Smooth muscle cell (in vitro differentiated cells): Measurements from ENCODE around the gene VIM. TPM values are rescaled to one million over a fixed set of nuclear protein-coding genes. Genes with fewer than 3 reads are reported as not detected.

Experiments used
- DNase-seq: peaks from one replicate; lab custom pipeline; 2025; ENCODE audit not compliant: unreplicated experiment; lab: John Stamatoyannopoulos, UW
- H2AFZ ChIP-seq: fragments of 200-600 bp; sonication (generic); 2 replicates; pipeline ENCODE4 v1.6.0; 2016; ENCODE audit warnings: antibody characterized with exemption, low read depth, mild to moderate bottlenecking
- H3F3A ChIP-seq: fragments of 200-600 bp; sonication (generic); 2 replicates; pipeline ENCODE4 v1.6.0; 2017; ENCODE audit warnings: antibody characterized with exemption, low read depth
- H3K27ac ChIP-seq: fragments of 200-600 bp; sonication (generic); 2 replicates; pipeline ENCODE4 v1.5.1; 2016; ENCODE audit warnings: low read depth, mild to moderate bottlenecking
- H3K27me3 ChIP-seq: fragments of 200-600 bp; sonication (generic); 2 replicates; pipeline ENCODE4 v1.6.1; 2016; ENCODE audit warnings: low read depth, mild to moderate bottlenecking
- H3K36me3 ChIP-seq: fragments of 200-600 bp; sonication (generic); 2 replicates; pipeline ENCODE4 v1.5.1; 2016; ENCODE audit warnings: low read depth
- H3K4me1 ChIP-seq: fragments of 200-600 bp; sonication (generic); 2 replicates; pipeline ENCODE4 v1.5.1; 2016; ENCODE audit warnings: low read depth
- H3K4me2 ChIP-seq: fragments of 200-600 bp; sonication (generic); 2 replicates; pipeline ENCODE4 v1.6.0; 2016; ENCODE audit warnings: mild to moderate bottlenecking
- H3K4me3 ChIP-seq: fragments of 200-600 bp; sonication (generic); 2 replicates; pipeline ENCODE4 v1.5.1; 2016; ENCODE audit warnings: mild to moderate bottlenecking
- H3K79me2 ChIP-seq: fragments of 200-600 bp; sonication (generic); 2 replicates; pipeline ENCODE4 v1.6.0; 2016; ENCODE audit warnings: low read depth, mild to moderate bottlenecking
- H3K9ac ChIP-seq: fragments of 200-600 bp; sonication (generic); 2 replicates; pipeline ENCODE4 v1.6.0; 2016; ENCODE audit warnings: low read depth
- H3K9me3 ChIP-seq: fragments of 200-600 bp; sonication (generic); replicated peaks from 2 replicates; pipeline ENCODE4 v1.5.1; 2016; ENCODE audit warnings: low read depth
- H4K20me1 ChIP-seq: fragments of 200-600 bp; sonication (generic); 2 replicates; pipeline ENCODE4 v1.6.0; 2016; ENCODE audit warnings: low read depth
- WGBS: methylation state at CpG from one replicate; pipeline ENCODE4 v1.1.7; 2016; ENCODE audit warnings: low lambda C conversion rate; 5-methylcytosine and 5-hydroxymethylcytosine counted together
- polyA plus RNA-seq: library from polyadenylated mRNA; unstranded; fragments of >200 nt; fragmentation: Nextera tagmentation; extraction: Ambion mirVana; gene quantifications from 2 replicates; pipeline ENCODE4 v1.2.1, GENCODE V29; 2016
- total RNA-seq: library from RNA; depleted of rRNA; stranded (reverse); fragments of >200 nt; gene quantifications from 2 replicates; pipeline ENCODE4 v1.2.3, GENCODE V29; 2014
- TF ChIP-seq, protein P1 (sequence below): fragments of 200-600 bp; sonication (generic); IDR thresholded peaks from 2 replicates; pipeline ENCODE4 v1.5.1; 2017; ENCODE audit warnings: borderline replicate concordance, mild to moderate bottlenecking, antibody characterized with exemption; ENCODE audit not compliant: insufficient read depth, poor library complexity, severe bottlenecking

Gene VIM
- total and polyA plus RNA-seq, 2 experiments from 2014 or later, result 3,198 to 6,093 TPM

- Histone ChIP-seq H3K9ac (no peak overlapping the region), H3K4me2 (peak overlapping the region; percentile 96), H3K27me3 (no peaks in the 10 kb centered on the region), H3K4me3 (peak overlapping the region; percentile 2), H3K79me2 (peaks cover 39% of the 10 kb centered on the region), H3F3A (peaks cover 68% of the 10 kb centered on the region), H4K20me1 (peaks cover 72% of the 10 kb centered on the region), H2AFZ (no peak overlapping the region), H3K4me1 (peaks cover 13% of the 10 kb centered on the region), H3K36me3 (peaks cover 45% of the 10 kb centered on the region), H3K9me3 (no peaks in the 10 kb centered on the region), H3K27ac (peak overlapping the region; percentile 99)
- WGBS, result 93% methylated on average over 1 of the region's 1 CpG
- TF ChIP-seq, protein P1, sequence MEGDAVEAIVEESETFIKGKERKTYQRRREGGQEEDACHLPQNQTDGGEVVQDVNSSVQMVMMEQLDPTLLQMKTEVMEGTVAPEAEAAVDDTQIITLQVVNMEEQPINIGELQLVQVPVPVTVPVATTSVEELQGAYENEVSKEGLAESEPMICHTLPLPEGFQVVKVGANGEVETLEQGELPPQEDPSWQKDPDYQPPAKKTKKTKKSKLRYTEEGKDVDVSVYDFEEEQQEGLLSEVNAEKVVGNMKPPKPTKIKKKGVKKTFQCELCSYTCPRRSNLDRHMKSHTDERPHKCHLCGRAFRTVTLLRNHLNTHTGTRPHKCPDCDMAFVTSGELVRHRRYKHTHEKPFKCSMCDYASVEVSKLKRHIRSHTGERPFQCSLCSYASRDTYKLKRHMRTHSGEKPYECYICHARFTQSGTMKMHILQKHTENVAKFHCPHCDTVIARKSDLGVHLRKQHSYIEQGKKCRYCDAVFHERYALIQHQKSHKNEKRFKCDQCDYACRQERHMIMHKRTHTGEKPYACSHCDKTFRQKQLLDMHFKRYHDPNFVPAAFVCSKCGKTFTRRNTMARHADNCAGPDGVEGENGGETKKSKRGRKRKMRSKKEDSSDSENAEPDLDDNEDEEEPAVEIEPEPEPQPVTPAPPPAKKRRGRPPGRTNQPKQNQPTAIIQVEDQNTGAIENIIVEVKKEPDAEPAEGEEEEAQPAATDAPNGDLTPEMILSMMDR, result no peak
- DNase-seq, result no peak
Observed at GRCh38 chr10:17236468-17237148, 8.6 kb downstream of the VIM start.

DNA sequence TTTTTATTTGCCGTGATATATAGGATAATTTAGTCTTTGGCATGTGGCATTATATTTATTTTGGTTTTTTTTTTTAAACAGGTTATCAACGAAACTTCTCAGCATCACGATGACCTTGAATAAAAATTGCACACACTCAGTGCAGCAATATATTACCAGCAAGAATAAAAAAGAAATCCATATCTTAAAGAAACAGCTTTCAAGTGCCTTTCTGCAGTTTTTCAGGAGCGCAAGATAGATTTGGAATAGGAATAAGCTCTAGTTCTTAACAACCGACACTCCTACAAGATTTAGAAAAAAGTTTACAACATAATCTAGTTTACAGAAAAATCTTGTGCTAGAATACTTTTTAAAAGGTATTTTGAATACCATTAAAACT lies 9.1 kb downstream of the VIM start:
- H2AFZ ChIP-seq, result no peak overlapping the region
- peak overlapping the region; percentile 99 for H3K27ac ChIP-seq
- no peaks in the 10 kb centered on the region for H3K9me3 ChIP-seq
- no peak overlapping the region for H3K9ac ChIP-seq
- peak overlapping the region; percentile 96 for H3K4me2 ChIP-seq
- TF ChIP-seq, protein P1, result no peak
- peaks cover 42% of the 10 kb centered on the region for H3K36me3 ChIP-seq
- peaks cover 8% of the 10 kb centered on the region for H3K4me1 ChIP-seq
- peaks cover 62% of the 10 kb centered on the region for H3F3A ChIP-seq
- peaks cover 66% of the 10 kb centered on the region for H4K20me1 ChIP-seq
- DNase-seq, result no peak
- H3K4me3 ChIP-seq, result no peak overlapping the region
- H3K27me3 ChIP-seq, result no peaks in the 10 kb centered on the region
- peaks cover 34% of the 10 kb centered on the region for H3K79me2 ChIP-seq
- 92% methylated on average over 5 of the region's 5 CpGs for WGBS

GRCh38 chr10:17237915-17238444 lies 9.9 kb downstream of the VIM start:
- no peak for DNase-seq
- Histone ChIP-seq H3K27me3 (no peaks in the 10 kb centered on the region), H3K9ac (no peak overlapping the region), H3K4me1 (no peaks in the 10 kb centered on the region), H3K4me2 (no peak overlapping the region), H3K79me2 (peaks cover 26% of the 10 kb centered on the region), H3F3A (peaks cover 56% of the 10 kb centered on the region), H2AFZ (no peak overlapping the region), H4K20me1 (peaks cover 58% of the 10 kb centered on the region), H3K9me3 (no peaks in the 10 kb centered on the region), H3K36me3 (peaks cover 35% of the 10 kb centered on the region), H3K27ac (peak overlapping the region; percentile 99), H3K4me3 (no peak overlapping the region)
- whole genome bisulfite sequencing, result 33% methylated on average over 4 of the region's 4 CpGs
- TF ChIP-seq, protein P1, result no peak
